ENCODE measurements around the gene PIAS4. TPM values are rescaled to one million over a fixed set of nuclear protein-coding genes. Genes with fewer than 3 reads are reported as not detected.

PIAS4 gene
- total and polyA plus RNA-seq, 2 of the 13 experiments (the other 11 are each of a cell fraction or from before 2014, with no cell fraction given), result 9.0 to 20.1 TPM

DNA sequence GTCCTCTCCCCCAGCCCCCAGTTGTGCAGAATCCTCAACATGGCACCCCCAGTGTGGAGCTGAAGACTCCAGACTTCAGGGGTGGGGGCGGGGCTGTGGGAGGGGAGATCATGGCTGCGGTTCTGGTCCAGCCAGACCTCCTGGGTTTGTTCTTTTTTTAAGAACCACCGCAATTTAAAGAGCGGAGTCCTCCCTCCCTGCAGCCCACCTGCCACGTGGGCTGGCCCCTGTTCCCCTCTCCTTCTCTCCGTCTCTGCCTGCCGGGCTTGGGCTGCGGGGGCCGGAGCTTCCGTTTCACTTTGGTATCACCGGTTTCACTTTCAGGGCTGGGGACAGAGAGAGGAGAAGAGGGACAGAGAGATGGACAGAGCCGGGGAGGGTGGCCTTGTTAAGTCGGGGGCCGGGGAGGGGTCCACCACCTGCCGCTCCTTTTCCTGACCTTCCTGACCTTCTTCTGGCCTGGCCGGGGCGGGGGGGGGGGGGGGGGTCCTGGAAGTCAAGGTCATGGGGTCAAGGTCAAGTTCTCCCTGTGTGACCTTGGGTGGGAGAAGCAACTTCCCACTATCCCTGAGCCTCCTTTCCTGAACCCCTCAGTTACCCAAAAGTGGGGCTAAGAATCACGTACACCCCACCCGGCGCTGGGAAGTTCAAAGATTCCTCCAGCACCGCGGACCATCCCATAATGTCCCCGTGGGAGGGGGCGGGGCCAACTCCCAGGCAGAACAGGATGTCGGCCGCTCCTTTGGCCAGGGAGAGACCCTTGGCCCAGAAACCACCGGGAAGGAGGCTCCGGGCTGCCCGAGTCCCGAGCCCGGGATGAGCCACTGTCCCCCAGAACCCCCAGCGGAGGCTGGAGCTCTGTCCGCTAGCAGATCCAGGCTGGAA lies 70.5 kb downstream of the PIAS4 start (continued):
- TF ChIP-seq, protein P1, sequence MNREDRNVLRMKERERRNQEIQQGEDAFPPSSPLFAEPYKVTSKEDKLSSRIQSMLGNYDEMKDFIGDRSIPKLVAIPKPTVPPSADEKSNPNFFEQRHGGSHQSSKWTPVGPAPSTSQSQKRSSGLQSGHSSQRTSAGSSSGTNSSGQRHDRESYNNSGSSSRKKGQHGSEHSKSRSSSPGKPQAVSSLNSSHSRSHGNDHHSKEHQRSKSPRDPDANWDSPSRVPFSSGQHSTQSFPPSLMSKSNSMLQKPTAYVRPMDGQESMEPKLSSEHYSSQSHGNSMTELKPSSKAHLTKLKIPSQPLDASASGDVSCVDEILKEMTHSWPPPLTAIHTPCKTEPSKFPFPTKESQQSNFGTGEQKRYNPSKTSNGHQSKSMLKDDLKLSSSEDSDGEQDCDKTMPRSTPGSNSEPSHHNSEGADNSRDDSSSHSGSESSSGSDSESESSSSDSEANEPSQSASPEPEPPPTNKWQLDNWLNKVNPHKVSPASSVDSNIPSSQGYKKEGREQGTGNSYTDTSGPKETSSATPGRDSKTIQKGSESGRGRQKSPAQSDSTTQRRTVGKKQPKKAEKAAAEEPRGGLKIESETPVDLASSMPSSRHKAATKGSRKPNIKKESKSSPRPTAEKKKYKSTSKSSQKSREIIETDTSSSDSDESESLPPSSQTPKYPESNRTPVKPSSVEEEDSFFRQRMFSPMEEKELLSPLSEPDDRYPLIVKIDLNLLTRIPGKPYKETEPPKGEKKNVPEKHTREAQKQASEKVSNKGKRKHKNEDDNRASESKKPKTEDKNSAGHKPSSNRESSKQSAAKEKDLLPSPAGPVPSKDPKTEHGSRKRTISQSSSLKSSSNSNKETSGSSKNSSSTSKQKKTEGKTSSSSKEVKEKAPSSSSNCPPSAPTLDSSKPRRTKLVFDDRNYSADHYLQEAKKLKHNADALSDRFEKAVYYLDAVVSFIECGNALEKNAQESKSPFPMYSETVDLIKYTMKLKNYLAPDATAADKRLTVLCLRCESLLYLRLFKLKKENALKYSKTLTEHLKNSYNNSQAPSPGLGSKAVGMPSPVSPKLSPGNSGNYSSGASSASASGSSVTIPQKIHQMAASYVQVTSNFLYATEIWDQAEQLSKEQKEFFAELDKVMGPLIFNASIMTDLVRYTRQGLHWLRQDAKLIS (CRISPR knock-in tag; IDR thresholded peaks at IDR 0.05), result no peak
- TF ChIP-seq NKX3-1 (CRISPR knock-in tag; IDR thresholded peaks at IDR 0.05) (no peak), NFKB2 (CRISPR knock-in tag; IDR thresholded peaks at IDR 0.05; ENCODE audit: borderline replicate concordance) (no peak; the same call in 1 of the 2 replicates), ESRRA (CRISPR knock-in tag; IDR thresholded peaks at IDR 0.05; ENCODE audit: low read depth) (peak; percentile 98), ZNF232 (CRISPR knock-in tag; IDR thresholded peaks at IDR 0.05; ENCODE audit: borderline replicate concordance) (no peak), AGO2 (optimal IDR thresholded peaks at IDR 0.05; ENCODE audit: low read depth, low read length) (no peak), ZFP1 (CRISPR knock-in tag; IDR thresholded peaks at IDR 0.05) (no peak), ZNF253 (CRISPR knock-in tag; IDR thresholded peaks at IDR 0.05; ENCODE audit: borderline replicate concordance) (no peak), RAD21 (CRISPR knock-in tag; IDR thresholded peaks at IDR 0.05) (no peak), ZNF24 (IDR thresholded peaks at IDR 0.05) (no peak), HMGA1 (CRISPR knock-in tag; conservative IDR thresholded peaks at IDR 0.05) (no peak), CBX1 (IDR thresholded peaks at IDR 0.05; ENCODE audit: low read depth) (no peak)
- TF ChIP-seq, protein P2, sequence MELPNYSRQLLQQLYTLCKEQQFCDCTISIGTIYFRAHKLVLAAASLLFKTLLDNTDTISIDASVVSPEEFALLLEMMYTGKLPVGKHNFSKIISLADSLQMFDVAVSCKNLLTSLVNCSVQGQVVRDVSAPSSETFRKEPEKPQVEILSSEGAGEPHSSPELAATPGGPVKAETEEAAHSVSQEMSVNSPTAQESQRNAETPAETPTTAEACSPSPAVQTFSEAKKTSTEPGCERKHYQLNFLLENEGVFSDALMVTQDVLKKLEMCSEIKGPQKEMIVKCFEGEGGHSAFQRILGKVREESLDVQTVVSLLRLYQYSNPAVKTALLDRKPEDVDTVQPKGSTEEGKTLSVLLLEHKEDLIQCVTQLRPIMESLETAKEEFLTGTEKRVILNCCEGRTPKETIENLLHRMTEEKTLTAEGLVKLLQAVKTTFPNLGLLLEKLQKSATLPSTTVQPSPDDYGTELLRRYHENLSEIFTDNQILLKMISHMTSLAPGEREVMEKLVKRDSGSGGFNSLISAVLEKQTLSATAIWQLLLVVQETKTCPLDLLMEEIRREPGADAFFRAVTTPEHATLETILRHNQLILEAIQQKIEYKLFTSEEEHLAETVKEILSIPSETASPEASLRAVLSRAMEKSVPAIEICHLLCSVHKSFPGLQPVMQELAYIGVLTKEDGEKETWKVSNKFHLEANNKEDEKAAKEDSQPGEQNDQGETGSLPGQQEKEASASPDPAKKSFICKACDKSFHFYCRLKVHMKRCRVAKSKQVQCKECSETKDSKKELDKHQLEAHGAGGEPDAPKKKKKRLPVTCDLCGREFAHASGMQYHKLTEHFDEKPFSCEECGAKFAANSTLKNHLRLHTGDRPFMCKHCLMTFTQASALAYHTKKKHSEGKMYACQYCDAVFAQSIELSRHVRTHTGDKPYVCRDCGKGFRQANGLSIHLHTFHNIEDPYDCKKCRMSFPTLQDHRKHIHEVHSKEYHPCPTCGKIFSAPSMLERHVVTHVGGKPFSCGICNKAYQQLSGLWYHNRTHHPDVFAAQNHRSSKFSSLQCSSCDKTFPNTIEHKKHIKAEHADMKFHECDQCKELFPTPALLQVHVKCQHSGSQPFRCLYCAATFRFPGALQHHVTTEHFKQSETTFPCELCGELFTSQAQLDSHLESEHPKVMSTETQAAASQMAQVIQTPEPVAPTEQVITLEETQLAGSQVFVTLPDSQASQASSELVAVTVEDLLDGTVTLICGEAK (IDR thresholded peaks at IDR 0.05), result no peak
- TF ChIP-seq, protein P2 (CRISPR knock-in tag; IDR thresholded peaks at IDR 0.05), result no peak
- TF ChIP-seq, protein P3, sequence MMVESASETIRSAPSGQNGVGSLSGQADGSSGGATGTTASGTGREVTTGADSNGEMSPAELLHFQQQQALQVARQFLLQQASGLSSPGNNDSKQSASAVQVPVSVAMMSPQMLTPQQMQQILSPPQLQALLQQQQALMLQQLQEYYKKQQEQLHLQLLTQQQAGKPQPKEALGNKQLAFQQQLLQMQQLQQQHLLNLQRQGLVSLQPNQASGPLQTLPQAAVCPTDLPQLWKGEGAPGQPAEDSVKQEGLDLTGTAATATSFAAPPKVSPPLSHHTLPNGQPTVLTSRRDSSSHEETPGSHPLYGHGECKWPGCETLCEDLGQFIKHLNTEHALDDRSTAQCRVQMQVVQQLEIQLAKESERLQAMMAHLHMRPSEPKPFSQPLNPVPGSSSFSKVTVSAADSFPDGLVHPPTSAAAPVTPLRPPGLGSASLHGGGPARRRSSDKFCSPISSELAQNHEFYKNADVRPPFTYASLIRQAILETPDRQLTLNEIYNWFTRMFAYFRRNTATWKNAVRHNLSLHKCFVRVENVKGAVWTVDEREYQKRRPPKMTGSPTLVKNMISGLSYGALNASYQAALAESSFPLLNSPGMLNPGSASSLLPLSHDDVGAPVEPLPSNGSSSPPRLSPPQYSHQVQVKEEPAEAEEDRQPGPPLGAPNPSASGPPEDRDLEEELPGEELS (CRISPR knock-in tag; IDR thresholded peaks at IDR 0.05), result no peak

All from HepG2 (cell line).